HepG2 (cell line): ENCODE measurements around the gene KMT2B. TPM values are rescaled to one million over a fixed set of nuclear protein-coding genes. Genes with fewer than 3 reads are reported as not detected.

Experiments
- ATAC-seq: fragments of 200-7000 bp; cut with Tn5 transposase; 3 replicates; pipeline ENCODE4 v1.9.1; 2020; ENCODE audit warnings: mild to moderate bottlenecking, moderate library complexity
- BruUV-seq: library from RNA; stranded (reverse); fragments of 400-500 nt; replicated peaks from 2 replicates; lab custom pipeline; 2021; lab: Mats Ljungman, UMichigan
- CTCF ChIA-PET: fragments of 300-600 bp; formaldehyde crosslinking; extraction: SDS; loops from one replicate; lab custom pipeline; 2021; ENCODE audit warnings: low total read pairs, inconsistent platforms, low intra/inter-chr PET ratio; lab: Yijun Ruan, JAX
- POLR2A ChIA-PET: fragments of 350-600 bp; sonication (Branson Sonifier 250); formaldehyde crosslinking; loops from one replicate; lab custom pipeline; 2020; ENCODE audit warnings: antibody characterized with exemption, inconsistent platforms; lab: Yijun Ruan, JAX
- DNase-seq: peaks from one replicate; pipeline ENCODE4 v3.0.0-alpha.2; 2015; ENCODE audit warnings: low spot score
- FAIRE-seq: peaks from 3 replicates; lab custom pipeline; 2011; peaks lifted over from hg19 to GRCh38; lab: Jason Lieb, UNC
- H2AFZ ChIP-seq: one replicate; pipeline ENCODE4 v1.6.1; 2011; ENCODE audit warnings: low read length, inconsistent platforms
- H3K27ac ChIP-seq: fragments of 300-600 bp; 3 replicates; pipeline ENCODE4 v1.8.0; 2011; ENCODE audit warnings: mixed run types, mild to moderate bottlenecking, mixed read lengths, low read length, inconsistent platforms; ENCODE audit not compliant: insufficient read depth; ENCODE audit errors: extremely low read length
- H3K27me3 ChIP-seq, 2 experiments: fragments of 200-600 bp in 1 of 2; 2 replicates in 1 of 2; 3 replicates in 1 of 2; pipeline versions ENCODE4 v1.6.0 to v1.8.0; 2011; ENCODE audit warnings: low read length in 2 of 2, mild to moderate bottlenecking in 2 of 2, moderate library complexity in 2 of 2, inconsistent platforms in 1 of 2; ENCODE audit not compliant: insufficient read depth in 2 of 2, control insufficient read depth in 1 of 2
- H3K36me3 ChIP-seq, 2 experiments: fragments of 200-600 bp in 1 of 2; replicated peaks in 1 of 2; 2 replicates in 1 of 2; 3 replicates in 1 of 2; pipeline versions ENCODE4 v1.5.1 to v1.8.0; 2011; ENCODE audit warnings: low read length in 2 of 2, inconsistent platforms in 1 of 2; ENCODE audit not compliant: insufficient read depth in 2 of 2, control insufficient read depth in 1 of 2
- H3K4me1 ChIP-seq: 2 replicates; pipeline ENCODE4 v1.5.1; 2012; ENCODE audit warnings: low read length, inconsistent platforms; ENCODE audit not compliant: insufficient read depth
- H3K4me2 ChIP-seq: 2 replicates; pipeline ENCODE4 v1.6.0; 2011; ENCODE audit warnings: low read depth, low read length, inconsistent platforms
- H3K4me3 ChIP-seq, 3 experiments: fragments of 200-600 bp in 1 of 3; sonication (generic), shearing (Covaris generic) in 1 of 3; replicated peaks in 1 of 3; 2 replicates each; pipeline ENCODE4 v1.5.1; 2011 to 2016; ENCODE audit warnings: low read length in 3 of 3, inconsistent platforms in 2 of 3, low read depth in 2 of 3, mild to moderate bottlenecking in 2 of 3, control low read depth in 1 of 3, mixed read lengths in 1 of 3; ENCODE audit not compliant: insufficient read depth in 1 of 3
- H3K79me2 ChIP-seq: one replicate; pipeline ENCODE4 v1.6.1; 2011; ENCODE audit warnings: low read length, inconsistent platforms; ENCODE audit not compliant: insufficient read depth
- H3K9ac ChIP-seq: 2 replicates; pipeline ENCODE4 v1.6.0; 2011; ENCODE audit warnings: mild to moderate bottlenecking, low read depth, low read length, inconsistent platforms; ENCODE audit not compliant: insufficient read depth
- H3K9me3 ChIP-seq: 2 replicates; pipeline ENCODE4 v1.5.1; 2012; ENCODE audit warnings: mild to moderate bottlenecking, low read length
- H4K20me1 ChIP-seq: 2 replicates; pipeline ENCODE4 v1.6.0; 2011; ENCODE audit warnings: inconsistent platforms, mild to moderate bottlenecking, low read length, moderate library complexity; ENCODE audit not compliant: insufficient read depth
- CEBPB ChIP-seq: IDR thresholded peaks from 2 replicates; pipeline ENCODE4 v1.6.1; 2011; ENCODE audit warnings: low read depth, low read length, improper control_type of control experiment, borderline replicate concordance
- EED ChIP-seq: sonication (generic); formaldehyde crosslinking; IDR thresholded peaks from 2 replicates; pipeline ENCODE4 v1.5.0; 2020; ENCODE audit warnings: mild to moderate bottlenecking, missing genetic modification reagents
- RBFOX2 ChIP-seq: fragments of 200-400 bp; formaldehyde crosslinking; IDR thresholded peaks from 2 replicates; pipeline ENCODE4 v1.6.1; 2017; ENCODE audit warnings: low read depth, mild to moderate bottlenecking, low read length
- SIN3B ChIP-seq: fragments of 150-350 bp; IDR thresholded peaks from 2 replicates; pipeline ENCODE4 v1.6.1; 2014; ENCODE audit warnings: low read length
- ZFYVE20 ChIP-seq: sonication (generic); formaldehyde crosslinking; IDR thresholded peaks from 2 replicates; pipeline ENCODE4 v1.8.0; 2023; ENCODE audit warnings: low read depth, mild to moderate bottlenecking, moderate library complexity, missing genetic modification reagents, borderline replicate concordance
- ZNF205 ChIP-seq: IDR thresholded peaks from 2 replicates; pipeline ENCODE4 v1.6.1; 2018; ENCODE audit warnings: missing biosample characterization, missing genetic modification reagents
- WGBS: methylation state at CpG from one replicate; pipeline ENCODE4 v1.1.6; 2017; ENCODE audit warnings: low lambda C conversion rate; 5-methylcytosine and 5-hydroxymethylcytosine counted together
- in situ Hi-C: cut with HindIII; loops from 2 replicates; pipeline ENCODE4 v1.10.0; 2017; ENCODE audit warnings: low pct_unique_long_range_greater_than_20kb; ENCODE audit not compliant: extremely low pct_ligation_motif_present
- intact Hi-C: fragments of 100-400 bp; cut with micrococcal nuclease; formaldehyde crosslinking; loops from one replicate; pipeline ENCODE4 v1.10.0; 2022; ENCODE audit not compliant: unreplicated experiment
- polyA plus RNA-seq, 8 experiments: library from polyadenylated mRNA; depleted of rRNA in 3 of 8; stranded (reverse) in 7 of 8; unstranded in 1 of 8; fragments of >200 nt; fragmentation: Illumina TruSeq in 4 of 8; extraction: Trizol in 4 of 8; gene quantifications; 2 replicates each; pipeline versions ENCODE4 v1.2.1 to v1.2.3, GENCODE V29; 2011 to 2016; ENCODE audit warnings: low read depth in 4 of 8, missing spikeins in 1 of 8, mixed read lengths in 1 of 8; ENCODE audit not compliant: insufficient read depth in 1 of 8
- total RNA-seq, 5 experiments: library from RNA; depleted of rRNA; stranded (reverse); fragments of >200 nt; fragmentation: Illumina TruSeq; extraction: Trizol; gene quantifications; 2 replicates each; pipeline ENCODE4 v1.2.3, GENCODE V29; 2016; ENCODE audit warnings: low read depth in 1 of 5
- TF ChIP-seq, protein P1 (sequence below): sonication (generic); formaldehyde crosslinking; IDR thresholded peaks from 2 replicates; pipeline ENCODE4 v1.8.0; 2022; ENCODE audit warnings: low read depth, missing genetic modification reagents

Gene KMT2B
- total and polyA plus RNA-seq, 2 of the 13 experiments (the other 11 are each of a cell fraction or from before 2014, with no cell fraction given) = 6.2 to 16.9 TPM

DNA sequence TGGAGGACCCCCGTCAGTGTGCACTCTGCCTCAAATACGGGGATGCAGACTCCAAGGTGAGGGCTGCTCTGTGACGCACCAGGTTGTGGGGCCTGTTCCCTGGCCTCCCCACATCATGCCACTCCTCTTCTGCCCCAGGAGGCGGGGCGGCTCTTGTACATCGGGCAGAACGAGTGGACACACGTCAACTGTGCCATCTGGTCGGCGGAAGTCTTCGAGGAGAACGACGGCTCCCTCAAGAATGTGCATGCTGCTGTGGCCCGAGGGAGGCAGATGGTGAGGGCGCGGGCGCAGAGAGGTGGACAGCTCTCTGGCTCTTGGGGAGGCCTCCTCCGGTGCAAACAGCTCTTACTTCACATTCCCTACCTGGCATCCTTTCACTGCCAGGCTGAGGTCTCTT, 11.2 kb downstream of the KMT2B start:
- no peak for FAIRE-seq

DNA sequence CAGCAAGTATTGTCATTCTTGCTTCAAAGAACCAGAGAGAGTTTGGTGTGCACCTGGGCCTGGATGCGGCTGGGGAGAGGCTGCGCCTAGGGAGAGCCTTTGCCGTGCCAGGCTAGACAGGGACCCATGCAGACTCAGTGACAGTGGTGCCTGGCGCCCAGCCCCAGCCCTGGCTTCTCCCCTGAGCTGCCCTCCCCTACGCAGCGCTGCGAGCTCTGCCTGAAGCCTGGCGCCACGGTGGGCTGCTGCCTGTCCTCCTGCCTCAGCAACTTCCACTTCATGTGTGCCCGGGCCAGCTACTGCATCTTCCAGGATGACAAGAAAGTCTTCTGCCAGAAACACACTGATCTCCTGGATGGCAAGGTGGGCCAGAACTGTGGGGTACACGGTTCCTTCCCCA, 12.0 kb downstream of the KMT2B start:
- POLR2A ChIA-PET = interaction anchor here (1.0 to 3.6 kb wide), 2 partner anchors 10 to 11 kb away, joined by 3 to 11 read pairs; no protein-coding TSS in a partner anchor
- in situ Hi-C loops = no loop called here

More for the DNA sequence above, 11.2 kb downstream of the KMT2B start:
- in situ Hi-C loops (no loop called here), intact Hi-C loops (no loop called here)
- CTCF ChIA-PET = no interaction called here
- Histone ChIP-seq H3K9ac (no peak overlapping the region), H3K79me2 (no peaks in the 10 kb centered on the region), H3K27me3 (no peaks in the 10 kb centered on the region), H3K27ac (no peak overlapping the region), H3K9me3 (no peaks in the 10 kb centered on the region), H3K4me3 (no peak overlapping the region), H3K4me2 (no peak overlapping the region), H3K4me1 (no peaks in the 10 kb centered on the region), H2AFZ (no peak overlapping the region), H3K36me3 (peaks cover 59 to 94% of the 10 kb centered on the region in 2 experiments; a peak in 4 of 5 replicates), H4K20me1 (no peaks in the 10 kb centered on the region)
- no peak for DNase-seq
- POLR2A ChIA-PET = interaction anchor here (1.4 to 3.6 kb wide), 2 partner anchors 11 kb away, joined by 7 to 11 read pairs; no protein-coding TSS in a partner anchor
- no peak for ATAC-seq
- no peak for TF ChIP-seq CEBPB
- TF ChIP-seq EED (CRISPR knock-in tag) = no peak
- no peak for TF ChIP-seq SIN3B
- no peak for TF ChIP-seq ZNF205 (CRISPR knock-in tag)
- TF ChIP-seq ZFYVE20 (CRISPR knock-in tag) = no peak
- 95% methylated on average over 18 of the region's 18 CpGs for WGBS
- BruUV-seq = no TSS peak

More for the DNA sequence above, 12.0 kb downstream of the KMT2B start:
- BruUV-seq = no TSS peak
- Histone ChIP-seq H4K20me1 (no peaks in the 10 kb centered on the region), H3K9ac (no peak overlapping the region), H3K9me3 (no peaks in the 10 kb centered on the region), H3K36me3 (peaks cover 60 to 94% of the 10 kb centered on the region in 2 experiments; a peak in 4 of 5 replicates), H3K4me1 (no peaks in the 10 kb centered on the region), H3K27me3 (no peaks in the 10 kb centered on the region), H3K4me2 (no peak overlapping the region), H3K27ac (no peak overlapping the region), H3K4me3 (no peak overlapping the region), H2AFZ (no peak overlapping the region), H3K79me2 (no peaks in the 10 kb centered on the region)
- TF ChIP-seq RBFOX2 = peak; percentile 51; the same call in 1 of the 2 replicates
- TF ChIP-seq, protein P1, sequence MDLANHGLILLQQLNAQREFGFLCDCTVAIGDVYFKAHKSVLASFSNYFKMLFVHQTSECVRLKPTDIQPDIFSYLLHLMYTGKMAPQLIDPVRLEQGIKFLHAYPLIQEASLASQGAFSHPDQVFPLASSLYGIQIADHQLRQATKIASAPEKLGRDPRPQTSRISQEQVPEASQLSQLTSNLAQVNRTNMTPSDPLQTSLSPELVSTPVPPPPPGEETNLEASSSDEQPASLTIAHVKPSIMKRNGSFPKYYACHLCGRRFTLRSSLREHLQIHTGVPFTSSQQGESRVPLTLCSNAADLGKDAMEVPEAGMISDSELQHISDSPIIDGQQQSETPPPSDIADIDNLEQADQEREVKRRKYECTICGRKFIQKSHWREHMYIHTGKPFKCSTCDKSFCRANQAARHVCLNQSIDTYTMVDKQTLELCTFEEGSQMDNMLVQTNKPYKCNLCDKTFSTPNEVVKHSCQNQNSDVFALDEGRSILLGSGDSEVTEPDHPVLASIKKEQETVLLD (CRISPR knock-in tag) = no peak
- CTCF ChIA-PET = no interaction called here
- ATAC-seq = no peak
- DNase-seq = no peak
- intact Hi-C loops = no loop called here
- no peak for FAIRE-seq
- WGBS = 83% methylated on average over 4 of the region's 11 CpGs
